HepG2 (cell line): ENCODE data around the gene NUDT2. TPM values are rescaled to one million over a fixed set of nuclear protein-coding genes. Genes with fewer than 3 reads are reported as not detected.

Experiments
- ATAC-seq: fragments of 200-7000 bp; cut with Tn5 transposase; 3 replicates; pipeline ENCODE4 v1.9.1; 2020; ENCODE audit warnings: mild to moderate bottlenecking, moderate library complexity
- BruUV-seq: library from RNA; stranded (reverse); fragments of 400-500 nt; replicated peaks from 2 replicates; lab custom pipeline; 2021; lab: Mats Ljungman, UMichigan
- CTCF ChIA-PET: fragments of 300-600 bp; formaldehyde crosslinking; extraction: SDS; loops from one replicate; lab custom pipeline; 2021; ENCODE audit warnings: low total read pairs, inconsistent platforms, low intra/inter-chr PET ratio; lab: Yijun Ruan, JAX
- POLR2A ChIA-PET: fragments of 350-600 bp; sonication (Branson Sonifier 250); formaldehyde crosslinking; loops from one replicate; lab custom pipeline; 2020; ENCODE audit warnings: antibody characterized with exemption, inconsistent platforms; lab: Yijun Ruan, JAX
- DNase-seq: peaks from one replicate; pipeline ENCODE4 v3.0.0-alpha.2; 2015; ENCODE audit warnings: low spot score
- FAIRE-seq: peaks from 3 replicates; lab custom pipeline; 2011; peaks lifted over from hg19 to GRCh38; lab: Jason Lieb, UNC
- H2AFZ ChIP-seq: one replicate; pipeline ENCODE4 v1.6.1; 2011; ENCODE audit warnings: low read length, inconsistent platforms
- H3K27ac ChIP-seq: fragments of 300-600 bp; 3 replicates; pipeline ENCODE4 v1.8.0; 2011; ENCODE audit warnings: mixed run types, mild to moderate bottlenecking, mixed read lengths, low read length, inconsistent platforms; ENCODE audit not compliant: insufficient read depth; ENCODE audit errors: extremely low read length
- H3K27me3 ChIP-seq, 2 experiments: fragments of 200-600 bp in 1 of 2; 2 replicates in 1 of 2; 3 replicates in 1 of 2; pipeline versions ENCODE4 v1.6.0 to v1.8.0; 2011; ENCODE audit warnings: low read length in 2 of 2, mild to moderate bottlenecking in 2 of 2, moderate library complexity in 2 of 2, inconsistent platforms in 1 of 2; ENCODE audit not compliant: insufficient read depth in 2 of 2, control insufficient read depth in 1 of 2
- H3K36me3 ChIP-seq, 2 experiments: fragments of 200-600 bp in 1 of 2; replicated peaks in 1 of 2; 2 replicates in 1 of 2; 3 replicates in 1 of 2; pipeline versions ENCODE4 v1.5.1 to v1.8.0; 2011; ENCODE audit warnings: low read length in 2 of 2, inconsistent platforms in 1 of 2; ENCODE audit not compliant: insufficient read depth in 2 of 2, control insufficient read depth in 1 of 2
- H3K4me1 ChIP-seq: 2 replicates; pipeline ENCODE4 v1.5.1; 2012; ENCODE audit warnings: low read length, inconsistent platforms; ENCODE audit not compliant: insufficient read depth
- H3K4me2 ChIP-seq: 2 replicates; pipeline ENCODE4 v1.6.0; 2011; ENCODE audit warnings: low read depth, low read length, inconsistent platforms
- H3K4me3 ChIP-seq, 3 experiments: fragments of 200-600 bp in 1 of 3; sonication (generic), shearing (Covaris generic) in 1 of 3; replicated peaks in 1 of 3; 2 replicates each; pipeline ENCODE4 v1.5.1; 2011 to 2016; ENCODE audit warnings: low read length in 3 of 3, inconsistent platforms in 2 of 3, low read depth in 2 of 3, mild to moderate bottlenecking in 2 of 3, control low read depth in 1 of 3, mixed read lengths in 1 of 3; ENCODE audit not compliant: insufficient read depth in 1 of 3
- H3K79me2 ChIP-seq: one replicate; pipeline ENCODE4 v1.6.1; 2011; ENCODE audit warnings: low read length, inconsistent platforms; ENCODE audit not compliant: insufficient read depth
- H3K9ac ChIP-seq: 2 replicates; pipeline ENCODE4 v1.6.0; 2011; ENCODE audit warnings: mild to moderate bottlenecking, low read depth, low read length, inconsistent platforms; ENCODE audit not compliant: insufficient read depth
- H3K9me3 ChIP-seq: 2 replicates; pipeline ENCODE4 v1.5.1; 2012; ENCODE audit warnings: mild to moderate bottlenecking, low read length
- H4K20me1 ChIP-seq: 2 replicates; pipeline ENCODE4 v1.6.0; 2011; ENCODE audit warnings: inconsistent platforms, mild to moderate bottlenecking, low read length, moderate library complexity; ENCODE audit not compliant: insufficient read depth
- GMEB2 ChIP-seq: IDR thresholded peaks from 2 replicates; pipeline ENCODE4 v1.6.1; 2016; ENCODE audit warnings: missing biosample characterization, missing genetic modification reagents, low read depth
- SRY ChIP-seq: sonication (generic); formaldehyde crosslinking; IDR thresholded peaks from 2 replicates; pipeline ENCODE4 v1.8.0; 2022; ENCODE audit warnings: mild to moderate bottlenecking, missing genetic modification reagents
- TMF1 ChIP-seq: sonication (generic); formaldehyde crosslinking; IDR thresholded peaks from 2 replicates; pipeline ENCODE4 v1.8.1; 2022; ENCODE audit warnings: low read depth, missing genetic modification reagents
- ZNF563 ChIP-seq: sonication (generic); formaldehyde crosslinking; IDR thresholded peaks from 2 replicates; pipeline ENCODE4 v1.8.0; 2022; ENCODE audit warnings: mild to moderate bottlenecking, moderate library complexity, missing genetic modification reagents
- ZNF704 ChIP-seq: sonication (generic); formaldehyde crosslinking; IDR thresholded peaks from 2 replicates; pipeline ENCODE4 v1.8.1; 2023; ENCODE audit warnings: mild to moderate bottlenecking, inconsistent platforms, moderate library complexity, missing genetic modification reagents, borderline replicate concordance
- ZNF761 ChIP-seq: sonication (generic); formaldehyde crosslinking; conservative IDR thresholded peaks from 2 replicates; pipeline ENCODE4 v1.4.0; 2020; ENCODE audit warnings: mild to moderate bottlenecking, missing genetic modification reagents
- WGBS: methylation state at CpG from one replicate; pipeline ENCODE4 v1.1.6; 2017; ENCODE audit warnings: low lambda C conversion rate; 5-methylcytosine and 5-hydroxymethylcytosine counted together
- in situ Hi-C: cut with HindIII; loops from 2 replicates; pipeline ENCODE4 v1.10.0; 2017; ENCODE audit warnings: low pct_unique_long_range_greater_than_20kb; ENCODE audit not compliant: extremely low pct_ligation_motif_present
- intact Hi-C: fragments of 100-400 bp; cut with micrococcal nuclease; formaldehyde crosslinking; loops from one replicate; pipeline ENCODE4 v1.10.0; 2022; ENCODE audit not compliant: unreplicated experiment
- polyA plus RNA-seq, 8 experiments: library from polyadenylated mRNA; depleted of rRNA in 3 of 8; stranded (reverse) in 7 of 8; unstranded in 1 of 8; fragments of >200 nt; fragmentation: Illumina TruSeq in 4 of 8; extraction: Trizol in 4 of 8; gene quantifications; 2 replicates each; pipeline versions ENCODE4 v1.2.1 to v1.2.3, GENCODE V29; 2011 to 2016; ENCODE audit warnings: low read depth in 4 of 8, missing spikeins in 1 of 8, mixed read lengths in 1 of 8; ENCODE audit not compliant: insufficient read depth in 1 of 8
- total RNA-seq, 5 experiments: library from RNA; depleted of rRNA; stranded (reverse); fragments of >200 nt; fragmentation: Illumina TruSeq; extraction: Trizol; gene quantifications; 2 replicates each; pipeline ENCODE4 v1.2.3, GENCODE V29; 2016; ENCODE audit warnings: low read depth in 1 of 5

Gene NUDT2
- total and polyA plus RNA-seq, 2 of the 13 experiments (the other 11 are each of a cell fraction or from before 2014, with no cell fraction given) = 19.9 to 24.6 TPM

GRCh38 chr9:34291023-34291422 lies 38.3 kb upstream of the NUDT2 start:
- FAIRE-seq = no peak
- intact Hi-C loops = no loop called here
- CTCF ChIA-PET = no interaction called here

More at GRCh38 chr9:34291023-34291422, 38.3 kb upstream of the NUDT2 start:
- ATAC-seq (no peak), DNase-seq (no peak)
- Histone ChIP-seq H4K20me1 (no peaks in the 10 kb centered on the region), H3K9me3 (no peaks in the 10 kb centered on the region), H3K27ac (no peak overlapping the region), H3K9ac (no peak overlapping the region), H3K4me2 (no peak overlapping the region), H3K4me3 (no peak overlapping the region), H3K79me2 (no peaks in the 10 kb centered on the region), H2AFZ (no peak overlapping the region), H3K4me1 (peaks cover 10% of the 10 kb centered on the region), H3K27me3 (no peaks in the 10 kb centered on the region), H3K36me3 (peaks cover 0 to 4% of the 10 kb centered on the region in 2 experiments; a peak in 1 of 5 replicates)
- POLR2A ChIA-PET = no interaction called here
- 91% methylated on average over 2 of the region's 2 CpGs for WGBS
- no peak for TF ChIP-seq ZNF563
- TF ChIP-seq SRY (CRISPR knock-in tag) = no peak
- no peak for TF ChIP-seq ZNF704 (CRISPR knock-in tag)
- TF ChIP-seq GMEB2 (CRISPR knock-in tag) = no peak
- TF ChIP-seq ZNF761 = no peak
- TF ChIP-seq TMF1 (CRISPR knock-in tag) = no peak
- in situ Hi-C loops = no loop called here
- BruUV-seq = no TSS peak
